ENCODE data around the gene NKX2-2. TPM values are rescaled to one million over a fixed set of nuclear protein-coding genes. Genes with fewer than 3 reads are reported as not detected.

NKX2-2 gene
- total RNA-seq, 1 experiment from 2014 or later: 85.1 TPM

- H3K27me3 ChIP-seq (replicated peaks; ENCODE audit: insufficient read depth, low read depth, low read length, poor library complexity): no peaks in the 10 kb centered on the region
- H3K9me3 ChIP-seq (ENCODE audit: low read depth, low read length, poor library complexity, severe bottlenecking): no peaks in the 10 kb centered on the region
- peaks cover 40% of the 10 kb centered on the region for H3K4me1 ChIP-seq (ENCODE audit: insufficient read depth, low read length, poor library complexity, severe bottlenecking)
- TF ChIP-seq CTCF (conservative IDR thresholded peaks at IDR 0.05; ENCODE audit: low read depth, low read length) (no peak), EZH2 (IDR thresholded peaks at IDR 0.05; ENCODE audit: borderline replicate concordance, low read depth, low read length, poor library complexity, severe bottlenecking) (no peak)
- ChIA-PET POLR2A (ENCODE audit: low non-redundant PET) (no interaction called here), CTCF (interaction anchor here (1.4 kb wide), 1 partner anchor 644 kb away, joined by 6 read pairs; no protein-coding TSS in a partner anchor)
- intact Hi-C loops (cut with micrococcal nuclease; ENCODE audit: unreplicated experiment): loop anchor here (2.0 kb wide), 1 partner anchor 644 kb away; no protein-coding TSS in a partner anchor
- no peak overlapping the region for H3K4me3 ChIP-seq (ENCODE audit: low read depth, low read length, poor library complexity, severe bottlenecking)
- no TSS peak for BruUV-seq (replicated peaks)
- peaks cover 73% of the 10 kb centered on the region for H3K36me3 ChIP-seq (ENCODE audit: insufficient read depth, low read length, poor library complexity, severe bottlenecking)
- no peak overlapping the region for H3K27ac ChIP-seq (ENCODE audit: low read depth, low read length, poor library complexity, severe bottlenecking)
- DNase-seq (ENCODE audit: low spot score): no peak
Measured at GRCh38 chr20:21504323-21504722, 9.5 kb downstream of the NKX2-2 start.

- no peak for TF ChIP-seq EZH2 (IDR thresholded peaks at IDR 0.05; ENCODE audit: borderline replicate concordance, low read depth, low read length, poor library complexity, severe bottlenecking)
- TF ChIP-seq CTCF (conservative IDR thresholded peaks at IDR 0.05; ENCODE audit: low read depth, low read length): no peak
- peaks cover 71% of the 10 kb centered on the region for H3K36me3 ChIP-seq (ENCODE audit: insufficient read depth, low read length, poor library complexity, severe bottlenecking)
- BruUV-seq (replicated peaks): no TSS peak
- CTCF ChIA-PET: interaction anchor here (1.1 kb wide), 1 partner anchor 268 kb away, joined by 3 read pairs; no protein-coding TSS in a partner anchor
- DNase-seq (ENCODE audit: low spot score): no peak
- H3K4me3 ChIP-seq (ENCODE audit: low read depth, low read length, poor library complexity, severe bottlenecking): no peak overlapping the region
- peak overlapping the region; percentile 48 for H3K27ac ChIP-seq (ENCODE audit: low read depth, low read length, poor library complexity, severe bottlenecking)
- no peaks in the 10 kb centered on the region for H3K27me3 ChIP-seq (replicated peaks; ENCODE audit: insufficient read depth, low read depth, low read length, poor library complexity)
- intact Hi-C loops (cut with micrococcal nuclease; ENCODE audit: unreplicated experiment): no loop called here
- POLR2A ChIA-PET (ENCODE audit: low non-redundant PET): no interaction called here
- no peaks in the 10 kb centered on the region for H3K9me3 ChIP-seq (ENCODE audit: low read depth, low read length, poor library complexity, severe bottlenecking)
- peaks cover 36% of the 10 kb centered on the region for H3K4me1 ChIP-seq (ENCODE audit: insufficient read depth, low read length, poor library complexity, severe bottlenecking)
Measured at GRCh38 chr20:21503345-21503744, 10.5 kb downstream of the NKX2-2 start.

- no peak for TF ChIP-seq CTCF (conservative IDR thresholded peaks at IDR 0.05; ENCODE audit: low read depth, low read length)
- no peak for TF ChIP-seq EZH2 (IDR thresholded peaks at IDR 0.05; ENCODE audit: borderline replicate concordance, low read depth, low read length, poor library complexity, severe bottlenecking)
- Histone ChIP-seq H3K36me3 (ENCODE audit: insufficient read depth, low read length, poor library complexity, severe bottlenecking) (peaks cover 63% of the 10 kb centered on the region), H3K27me3 (replicated peaks; ENCODE audit: insufficient read depth, low read depth, low read length, poor library complexity) (no peaks in the 10 kb centered on the region), H3K4me3 (ENCODE audit: low read depth, low read length, poor library complexity, severe bottlenecking) (no peak overlapping the region), H3K27ac (ENCODE audit: low read depth, low read length, poor library complexity, severe bottlenecking) (no peak overlapping the region), H3K4me1 (ENCODE audit: insufficient read depth, low read length, poor library complexity, severe bottlenecking) (peaks cover 19% of the 10 kb centered on the region), H3K9me3 (ENCODE audit: low read depth, low read length, poor library complexity, severe bottlenecking) (no peaks in the 10 kb centered on the region)
- intact Hi-C loops (cut with micrococcal nuclease; ENCODE audit: unreplicated experiment): no loop called here
- CTCF ChIA-PET: interaction anchor here (0.6 to 1.0 kb wide), 2 partner anchors 9 to 267 kb away, joined by 3 read pairs; no protein-coding TSS in a partner anchor
- no peak for DNase-seq (ENCODE audit: low spot score)
- no TSS peak for BruUV-seq (replicated peaks)
- POLR2A ChIA-PET (ENCODE audit: low non-redundant PET): no interaction called here
Measured at GRCh38 chr20:21501184-21501583, 12.7 kb downstream of the NKX2-2 start.
